NCI-H1930 (cell line): Measurements from ENCODE around the gene ZNF594.
"Not testable (repeated sequence)": the region's sequence is repeated elsewhere in the genome, so short reads cannot be mapped to it uniquely, and the experiment has no call there.

Experiments
- DNase-seq, 2 experiments: peaks; one replicate each; lab custom pipeline; 2025; lab: John Stamatoyannopoulos, UW

The ZNF594 gene

DNA sequence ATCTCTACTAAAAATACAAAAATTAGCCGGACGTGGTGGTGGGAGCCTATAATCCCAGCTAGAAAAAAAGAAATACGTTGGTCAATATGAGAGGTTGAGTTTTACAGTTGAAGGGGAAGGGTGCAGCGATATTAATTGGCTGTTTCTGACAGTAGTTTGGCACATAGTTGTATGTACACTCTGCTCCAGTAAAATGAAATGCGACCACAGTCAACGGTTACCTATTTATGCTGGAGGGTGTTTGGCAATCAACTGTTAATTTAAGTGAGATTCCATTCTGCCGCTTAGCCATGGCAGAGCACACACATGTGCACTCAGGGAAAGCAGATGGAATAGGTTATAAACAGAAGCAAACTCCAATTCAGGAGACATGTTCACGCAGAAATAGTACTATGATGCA lies 9.3 kb upstream of the ZNF594 start:
- DNase-seq: no peak

DNA sequence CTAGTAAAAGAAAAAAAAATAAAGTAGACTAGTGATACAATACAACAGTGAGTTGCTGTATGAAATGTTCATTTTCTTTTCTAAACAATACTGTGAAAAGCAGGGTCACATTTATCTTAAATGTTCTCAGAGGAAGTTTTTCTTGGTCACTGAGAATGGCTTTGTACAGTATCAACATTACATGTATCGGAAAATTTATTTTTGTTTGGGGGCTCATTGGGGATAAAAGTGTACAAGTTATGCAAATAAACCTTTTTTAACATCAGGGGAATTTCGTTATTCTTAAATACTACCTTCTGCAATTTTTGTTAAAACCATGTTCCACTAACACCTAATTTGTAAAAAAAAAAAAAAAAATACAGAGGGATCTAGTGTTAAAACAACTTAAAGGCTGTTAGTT lies 8.7 kb upstream of the ZNF594 start:
- no peak for DNase-seq

DNA sequence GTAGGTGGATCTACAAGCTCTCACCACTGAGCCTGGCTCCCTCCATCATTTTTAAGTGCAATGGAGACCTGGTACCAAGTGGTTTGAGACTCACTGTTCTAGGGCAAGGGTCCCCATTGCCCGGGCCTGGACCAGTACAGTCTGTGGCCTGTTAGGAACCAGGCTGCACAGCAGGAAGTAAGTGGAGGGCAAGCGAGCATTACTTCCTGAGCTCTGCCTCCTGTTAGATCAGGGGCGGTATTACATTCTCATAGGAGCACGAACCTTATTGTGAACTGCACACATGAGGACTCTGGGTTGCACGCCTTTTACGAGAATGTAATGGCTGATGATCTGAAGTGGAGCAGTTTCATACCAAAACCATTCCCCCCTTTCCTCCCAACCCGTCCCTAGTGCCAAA lies 6.8 kb upstream of the ZNF594 start:
- DNase-seq: no peak

DNA sequence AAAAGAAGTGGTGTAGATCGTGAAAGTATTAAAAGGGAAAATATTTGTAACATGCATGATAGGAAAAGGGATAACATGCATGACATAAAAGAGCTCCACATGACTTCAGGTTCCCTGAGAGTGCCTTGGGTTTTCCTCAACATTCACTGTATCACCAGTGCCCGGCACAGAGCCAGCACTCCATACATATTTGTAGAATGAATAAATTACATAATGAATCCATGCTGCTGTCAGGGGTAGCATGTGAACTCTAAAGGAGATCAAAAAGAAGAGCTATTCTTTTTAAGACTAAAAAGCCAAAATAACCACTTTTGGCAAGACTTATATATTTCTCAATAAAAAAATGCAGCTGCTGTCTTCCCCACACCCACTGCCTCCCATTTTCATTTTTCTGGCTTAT lies 2.7 kb upstream of the ZNF594 start:
- no peak for DNase-seq

DNA sequence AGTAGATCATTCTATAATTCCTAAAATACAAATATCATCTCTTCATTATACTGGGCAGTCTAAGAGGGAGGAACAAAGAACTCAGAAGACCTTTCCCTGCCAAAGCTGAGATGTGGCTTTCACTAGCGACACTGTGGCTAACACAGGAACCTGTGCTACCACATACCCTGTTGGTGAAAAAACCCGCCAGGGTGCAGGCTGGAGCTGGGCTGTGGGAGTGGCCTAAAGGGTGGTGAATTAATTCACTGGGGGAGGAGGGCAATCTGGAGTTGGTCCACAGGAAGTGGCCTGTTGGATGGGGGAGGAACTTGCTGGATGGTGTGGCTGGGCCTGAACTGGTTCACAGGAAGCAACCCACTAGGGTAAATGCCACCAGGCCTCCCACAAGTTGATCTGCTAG lies 7.4 kb downstream of the ZNF594 start:
- DNase-seq: no peak

DNA sequence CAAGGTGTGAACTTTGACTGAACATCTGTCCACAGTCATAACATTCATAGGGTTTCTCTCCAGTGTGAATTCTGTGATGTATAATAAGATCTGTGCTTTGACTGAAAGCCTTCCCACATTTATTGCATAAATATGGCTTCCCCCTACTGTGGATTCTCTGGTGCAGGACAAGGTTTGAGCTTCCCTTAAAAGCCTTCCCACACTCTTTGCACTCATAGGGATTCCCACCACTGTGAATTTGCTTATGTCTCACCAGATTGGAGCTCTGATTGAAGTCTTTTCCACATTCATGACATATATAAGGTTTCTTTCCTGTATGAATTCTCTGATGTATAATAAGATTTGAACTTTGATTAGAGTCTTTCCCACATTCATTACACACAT lies 8.3 kb downstream of the ZNF594 start:
- DNase-seq: no peak

DNA sequence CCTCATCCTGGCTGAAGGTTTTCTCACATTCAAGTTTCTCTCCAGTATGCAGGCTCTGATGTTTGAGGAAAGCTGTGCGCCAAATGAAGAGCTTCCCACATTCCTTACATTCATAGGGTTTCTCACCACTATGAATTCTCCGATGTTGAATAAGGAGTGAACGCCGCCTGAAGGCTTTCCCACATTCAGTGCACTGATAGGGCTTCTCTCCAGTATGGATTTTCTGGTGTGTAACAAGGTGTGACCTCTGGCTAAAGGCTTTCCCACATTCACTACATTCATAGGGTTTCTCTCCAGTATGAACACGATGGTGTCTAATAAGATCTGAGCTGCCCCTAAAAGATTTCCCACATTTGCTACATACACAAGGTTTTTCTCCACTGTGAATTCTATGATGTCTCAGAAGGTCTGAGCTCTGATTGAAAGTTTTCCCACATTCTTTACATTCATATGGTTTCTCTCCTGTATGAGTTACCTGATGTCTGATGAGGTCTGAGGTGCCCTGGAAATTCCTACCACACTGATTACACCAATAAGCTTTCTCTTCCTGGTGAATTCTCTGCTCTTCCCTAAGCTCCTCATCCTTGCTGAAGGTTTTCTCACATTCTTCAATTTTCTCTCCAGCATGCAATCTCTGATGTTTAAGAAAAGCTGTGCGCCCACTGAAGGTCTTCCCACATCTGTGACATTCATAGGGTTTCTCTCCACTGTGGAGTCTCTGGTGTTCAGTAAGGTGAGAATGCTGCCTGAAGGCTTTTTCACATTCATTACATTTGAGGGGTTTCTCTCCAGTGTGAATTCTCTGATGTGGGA lies 8.9 kb downstream of the ZNF594 start:
- no peak for DNase-seq

DNA sequence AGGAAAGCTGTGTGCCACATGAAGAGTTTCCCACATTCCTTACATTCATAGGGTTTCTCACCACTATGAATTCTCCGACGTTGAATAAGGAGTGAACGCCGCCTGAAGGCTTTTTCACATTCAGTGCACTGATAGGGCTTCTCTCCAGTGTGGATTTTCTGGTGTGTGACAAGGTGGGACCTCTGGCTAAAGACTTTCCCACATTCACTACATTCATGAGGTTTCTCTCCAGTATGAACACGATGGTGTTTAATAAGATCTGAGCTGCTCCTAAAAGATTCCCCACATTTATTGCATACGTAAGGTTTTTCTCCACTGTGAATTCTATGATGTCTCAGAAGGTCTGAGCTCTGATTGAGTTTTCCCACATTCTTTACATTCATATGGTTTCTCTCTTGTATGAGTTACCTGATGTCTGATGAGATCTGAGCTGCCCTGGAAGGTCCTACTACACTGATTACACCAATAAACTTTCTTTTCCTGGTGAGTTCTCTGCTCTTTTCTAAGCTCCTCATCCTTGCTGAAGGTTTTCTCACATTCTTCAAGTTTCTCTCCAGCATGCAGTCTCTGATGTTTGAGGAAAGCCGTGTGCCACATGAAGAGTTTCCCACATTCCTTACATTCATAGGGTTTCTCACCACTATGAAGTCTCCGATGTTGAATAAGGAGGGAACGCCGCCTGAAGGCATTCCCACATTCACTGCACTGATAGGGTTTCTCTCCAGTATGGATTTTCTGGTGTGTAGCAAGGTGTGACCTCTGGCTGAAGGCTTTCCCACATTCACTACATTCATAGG lies 10.0 kb downstream of the ZNF594 start:
- DNase-seq: no peak

DNA sequence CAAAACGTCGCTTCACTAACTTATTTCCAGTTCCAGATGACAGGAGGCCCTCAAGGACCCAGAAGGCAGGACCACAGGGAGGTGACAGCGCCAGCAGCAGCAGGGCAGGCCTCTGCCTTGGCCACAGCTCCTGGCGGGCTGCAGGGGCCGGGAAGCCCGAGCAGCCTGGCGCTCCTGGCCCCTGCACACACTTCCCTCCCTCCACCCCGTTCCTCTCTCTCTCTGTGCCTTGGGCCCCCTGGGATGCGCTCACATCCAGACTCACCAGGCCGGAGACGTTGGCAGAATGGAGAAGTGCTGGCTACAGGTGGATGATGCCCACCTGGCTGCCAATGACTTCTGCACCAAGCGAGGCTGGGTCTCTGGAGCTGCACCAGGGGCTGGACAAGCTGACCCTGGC lies 12.7 kb downstream of the ZNF594 start:
- DNase-seq: no peak

DNA sequence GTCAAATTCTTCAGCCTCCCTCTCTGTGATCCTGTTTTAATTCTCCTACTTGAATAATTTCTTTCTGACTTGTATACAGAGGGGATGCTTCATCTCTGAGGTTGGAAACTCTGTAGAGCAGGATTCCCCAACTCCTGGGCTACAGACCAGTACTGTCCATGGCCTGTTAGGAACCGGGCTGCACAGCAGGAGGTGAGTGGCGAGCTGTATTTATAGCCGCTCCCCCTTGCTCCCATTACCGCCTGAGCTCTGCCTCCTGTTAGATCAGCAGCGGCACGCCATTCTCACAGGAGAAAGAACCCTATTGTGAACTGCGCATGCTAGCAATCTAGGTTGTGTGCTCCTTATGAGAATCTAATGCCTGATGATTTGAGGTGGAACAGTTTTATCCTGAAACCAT lies 16.6 kb downstream of the ZNF594 start:
- DNase-seq: not testable (repeated sequence)

DNA sequence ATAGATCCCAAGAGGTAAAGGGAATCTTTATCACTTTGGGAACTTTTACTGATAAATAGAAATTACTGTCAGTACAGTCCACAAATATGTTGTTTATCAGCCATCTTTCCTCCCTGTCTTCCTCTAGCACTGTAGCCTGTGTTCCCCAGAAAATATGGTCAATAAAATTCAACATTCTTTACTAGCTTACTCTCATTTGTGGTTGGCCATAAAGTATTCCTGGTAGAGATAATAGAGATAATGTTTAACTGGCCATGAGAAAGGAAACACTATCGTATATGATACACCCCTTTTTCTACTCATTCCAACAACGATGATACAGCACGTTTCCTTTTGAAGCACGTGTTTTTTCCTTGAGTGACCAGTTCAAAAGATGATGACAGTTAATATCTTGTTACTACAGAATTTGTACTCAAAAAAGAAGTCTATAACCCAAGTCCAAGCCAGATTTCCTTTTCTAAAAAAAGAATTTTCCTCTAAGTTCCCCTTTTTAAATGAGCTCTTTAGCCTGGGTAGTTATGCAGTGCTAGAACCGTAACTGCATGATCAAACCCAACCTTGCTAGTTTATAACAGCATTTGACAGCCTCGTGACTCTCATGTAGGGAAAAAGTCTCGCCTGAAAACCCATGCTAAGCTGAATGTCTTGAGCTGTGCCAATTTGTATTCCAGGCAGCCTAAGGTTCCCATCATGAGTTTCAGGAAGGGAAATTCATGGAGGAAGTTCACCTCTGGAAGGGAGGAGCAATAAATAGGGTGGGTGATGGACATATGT lies 25.7 kb downstream of the ZNF594 start:
- not testable (repeated sequence) for DNase-seq

DNA sequence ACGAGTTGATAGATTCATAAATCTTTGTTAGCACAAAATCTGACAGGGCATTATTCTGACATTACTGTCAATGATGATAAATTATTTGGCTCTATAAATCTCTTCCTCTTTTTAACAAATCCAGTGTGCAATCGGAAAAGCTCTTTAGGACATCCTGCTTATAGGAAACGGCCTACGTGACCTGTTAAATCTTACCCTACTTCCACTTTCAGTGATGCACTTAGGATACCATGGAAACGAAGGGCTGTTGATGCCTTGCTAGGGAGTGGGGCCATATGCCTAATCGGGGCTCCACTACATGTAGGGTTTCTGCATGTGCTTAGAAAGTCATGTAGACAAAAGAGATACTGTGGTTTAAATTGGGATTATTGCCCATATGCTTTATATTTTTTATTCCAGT lies 27.2 kb downstream of the ZNF594 start:
- no peak for DNase-seq

DNA sequence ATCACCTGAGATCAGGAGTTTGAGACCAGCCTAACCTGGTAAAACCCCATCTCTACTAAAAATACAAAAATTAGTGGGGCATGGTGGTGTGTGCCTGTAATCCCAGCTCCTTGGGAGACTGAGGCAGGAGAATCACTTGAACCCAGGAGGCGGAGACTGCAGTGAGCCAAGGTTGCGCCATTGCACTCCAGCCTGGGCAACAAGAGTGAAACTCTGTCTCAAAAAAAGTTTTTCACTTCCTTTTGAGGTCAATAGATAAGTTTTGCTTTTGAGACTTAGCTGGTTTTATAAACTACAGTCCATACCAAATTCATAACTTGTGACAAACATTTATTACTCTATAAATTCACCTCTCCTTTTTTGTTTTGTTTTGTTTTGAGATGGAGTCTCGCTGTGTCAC lies 29.9 kb downstream of the ZNF594 start:
- DNase-seq: not testable (repeated sequence)

DNA sequence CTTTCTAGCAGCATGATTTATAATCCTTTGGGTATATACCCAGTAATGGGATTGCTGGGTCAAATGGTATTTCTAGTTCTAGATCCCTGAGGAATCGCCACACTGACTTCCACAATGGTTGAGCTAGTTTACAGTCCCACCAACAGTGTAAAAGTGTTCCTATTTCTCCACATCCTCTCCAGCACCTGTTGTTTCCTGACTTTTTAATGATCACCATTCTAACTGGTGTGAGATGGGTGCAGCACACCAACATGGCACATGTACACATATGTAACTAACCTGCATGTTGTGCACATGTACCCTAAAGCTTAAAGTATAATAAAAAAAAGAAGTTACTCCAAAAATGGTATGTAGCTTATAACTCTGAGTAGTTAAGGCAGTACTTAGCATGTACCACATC lies 31.0 kb downstream of the ZNF594 start:
- not testable (repeated sequence) for DNase-seq

DNA sequence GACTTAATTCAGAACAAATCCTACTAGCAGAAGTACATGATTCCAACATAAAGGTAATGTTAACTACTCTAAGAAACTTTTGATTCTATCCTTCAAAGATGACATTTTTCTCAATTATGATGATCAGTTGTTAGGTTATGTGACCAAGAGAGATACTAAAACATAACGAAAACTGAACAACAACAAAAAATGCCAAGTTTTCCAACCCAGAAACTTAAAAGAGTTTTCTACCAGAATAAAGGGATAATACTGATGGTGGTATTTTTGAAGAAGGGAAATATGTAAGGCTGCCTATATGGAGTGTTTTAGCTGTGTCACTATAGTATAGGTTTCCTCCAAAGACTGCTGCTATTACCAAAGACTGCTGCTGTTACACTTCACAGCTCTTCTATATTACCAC lies 45.5 kb downstream of the ZNF594 start:
- not testable (repeated sequence) for DNase-seq

DNA sequence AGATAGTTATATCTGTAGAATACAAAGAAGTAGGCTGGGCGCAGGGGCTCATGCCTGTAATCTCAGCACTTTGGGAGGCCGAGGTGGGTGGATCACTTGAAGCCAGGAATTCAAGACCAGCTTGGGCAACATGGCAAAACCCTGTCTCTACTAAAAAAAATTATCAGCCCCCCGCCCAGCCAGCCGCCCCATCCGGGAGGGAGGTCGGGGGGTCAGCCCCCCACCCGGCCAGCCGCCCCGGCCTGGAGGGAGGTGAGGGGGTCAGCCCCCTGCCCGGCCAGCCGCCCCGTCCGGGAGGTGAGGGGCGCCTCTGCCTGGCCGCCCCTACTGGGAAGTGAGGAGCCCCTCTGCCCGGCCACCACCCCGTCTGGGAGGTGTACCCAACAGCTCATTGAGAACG lies 48.8 kb downstream of the ZNF594 start:
- not testable (repeated sequence) for DNase-seq

DNA sequence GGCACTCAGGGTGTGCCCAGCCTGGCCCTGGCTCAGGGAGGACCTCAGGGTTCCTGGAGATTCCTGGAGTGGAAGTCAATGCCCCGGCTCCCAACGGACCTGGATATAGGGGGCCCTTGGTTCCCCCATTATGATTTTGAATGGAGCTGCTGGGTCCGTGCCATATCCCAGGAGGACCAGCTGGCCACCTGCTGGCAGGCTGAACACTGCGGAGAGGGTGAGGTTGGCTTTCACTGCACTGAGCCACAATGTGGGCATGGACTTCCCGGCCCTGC lies 52.3 kb downstream of the ZNF594 start:
- no peak for DNase-seq

DNA sequence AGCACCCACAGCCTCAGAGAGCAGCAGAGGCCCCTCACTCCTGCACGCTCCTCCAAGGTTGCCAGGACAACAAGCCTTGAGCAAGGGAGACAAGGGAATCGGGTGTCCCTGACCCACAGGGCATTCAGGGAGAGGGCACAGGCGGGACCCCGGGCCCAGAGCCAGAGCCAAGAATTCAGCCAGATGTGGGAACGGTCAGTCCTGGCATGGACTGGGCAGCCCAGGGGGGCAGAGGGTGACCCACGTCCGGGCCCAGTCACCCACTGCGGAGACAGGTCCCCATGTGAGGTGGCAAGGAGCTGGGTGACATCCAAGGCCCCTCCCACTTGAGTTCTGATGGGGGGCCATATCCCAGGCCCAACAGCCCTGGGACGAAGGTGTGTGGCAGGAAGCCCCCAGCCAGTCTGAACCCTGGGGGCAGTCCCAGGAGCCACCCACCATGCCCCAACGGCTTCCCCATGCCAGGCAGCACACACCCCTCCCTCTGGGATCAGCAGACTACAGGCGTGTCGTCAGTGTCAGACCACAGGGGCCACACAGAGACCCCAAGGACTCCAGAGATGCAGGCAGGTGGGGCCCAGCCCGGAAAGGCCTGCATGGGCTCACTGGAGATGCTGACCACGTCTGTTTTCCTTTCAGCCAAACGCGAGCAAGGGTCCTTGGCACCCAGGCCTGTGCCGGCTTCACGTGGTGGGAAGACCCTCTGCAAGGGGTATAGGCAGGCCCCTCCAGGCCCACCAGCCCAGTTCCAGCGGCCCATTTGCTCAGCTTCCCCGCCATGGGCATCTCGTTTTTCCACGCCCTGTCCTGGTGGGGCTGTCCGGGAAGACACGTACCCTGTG lies 52.8 kb downstream of the ZNF594 start:
- no peak for DNase-seq

DNA sequence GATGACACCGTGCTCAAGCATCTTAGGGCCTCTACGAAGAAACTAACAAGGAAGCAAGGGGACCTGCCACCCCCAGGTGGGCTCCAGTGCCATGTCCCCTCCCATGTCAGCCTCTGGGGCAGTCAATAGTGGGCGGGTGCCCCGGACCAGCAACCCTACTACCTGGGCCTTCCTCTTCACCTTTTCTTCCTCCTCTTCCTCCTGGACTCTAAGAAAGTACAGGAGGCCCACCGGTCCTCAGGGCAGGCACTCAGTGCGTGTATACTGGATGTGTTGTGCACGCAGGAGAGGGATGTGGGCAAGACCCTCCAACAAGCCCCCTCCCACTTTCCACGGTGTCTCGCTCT lies 53.5 kb downstream of the ZNF594 start:
- DNase-seq: not testable (repeated sequence)

DNA sequence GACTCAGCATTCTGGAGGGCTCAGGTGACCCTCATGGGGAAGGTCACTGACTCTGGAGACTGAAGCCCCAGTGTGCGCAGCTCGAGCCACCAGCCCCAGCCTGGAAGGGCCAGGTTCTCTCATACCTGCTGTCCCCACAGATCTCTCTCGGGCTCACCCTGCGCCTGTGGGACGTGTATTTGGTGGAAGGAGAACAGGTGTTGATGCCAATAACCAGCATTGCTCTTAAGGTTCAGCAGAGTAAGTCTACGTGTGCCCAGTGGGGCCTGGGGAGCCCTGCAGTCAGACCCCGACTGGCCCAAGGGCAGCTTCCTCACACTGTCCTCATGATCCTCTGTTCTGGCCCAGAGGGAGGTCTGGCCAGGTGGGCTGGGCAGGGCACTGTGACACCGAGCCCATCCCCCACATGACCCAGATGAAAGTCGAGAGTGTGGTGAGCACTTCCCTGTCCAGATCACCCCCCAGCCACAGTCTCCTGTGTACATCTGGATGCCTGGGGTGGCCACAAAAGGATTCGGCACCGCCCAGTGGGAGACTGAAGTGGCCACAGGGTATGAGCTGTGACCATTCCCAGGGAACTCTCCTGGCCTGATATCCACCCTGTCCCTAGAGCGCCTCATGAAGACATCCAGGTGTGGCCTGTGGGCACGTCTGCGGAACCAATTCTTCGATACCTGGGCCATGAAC lies 54.0 kb downstream of the ZNF594 start:
- not testable (repeated sequence) for DNase-seq

DNA sequence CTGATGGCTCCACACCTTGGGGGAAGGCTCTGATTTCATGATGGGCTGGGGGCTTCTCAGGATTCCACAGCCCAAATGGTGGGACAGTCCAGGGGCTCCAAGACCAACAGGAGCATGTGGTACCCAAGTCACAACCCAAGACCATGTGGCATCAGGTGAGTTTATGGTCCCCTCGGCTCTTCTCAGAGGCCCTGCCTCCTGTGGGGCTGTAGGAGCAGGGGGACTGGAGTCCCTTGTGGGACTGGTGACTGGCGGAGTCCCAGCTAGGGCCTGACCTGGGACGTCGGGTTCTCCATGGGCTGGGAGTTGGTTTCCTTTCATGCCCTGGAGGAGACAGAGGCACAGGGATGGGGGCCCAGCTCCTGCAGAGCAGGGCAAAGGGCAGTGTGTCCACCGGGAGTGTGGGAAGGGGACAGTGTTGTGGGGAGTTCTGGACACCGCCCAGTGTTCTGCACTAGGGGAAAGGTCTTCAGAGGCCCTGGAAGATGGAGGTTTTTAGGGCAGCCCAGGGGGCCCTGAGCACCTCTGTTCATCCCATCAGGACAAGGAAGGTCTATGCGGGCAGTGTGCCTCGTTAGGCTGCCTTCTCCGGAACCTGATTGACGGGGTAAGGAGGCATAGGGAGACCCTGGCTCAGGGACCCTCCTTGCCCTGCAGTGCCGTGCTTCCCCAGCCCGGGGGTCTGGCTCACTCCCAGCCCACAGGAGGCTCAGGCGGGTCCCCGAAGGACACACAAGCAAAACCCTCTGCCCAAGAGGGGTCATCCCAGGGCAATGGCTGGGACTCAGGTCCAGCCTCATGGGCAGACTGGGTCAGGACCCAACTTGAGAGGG lies 54.9 kb downstream of the ZNF594 start:
- not testable (repeated sequence) for DNase-seq
